Hindlimb muscle (tissue), 1 donor: ENCODE measurements around the gene SMPX. TPM values are rescaled to one million over a fixed set of nuclear protein-coding genes. Genes with fewer than 3 reads are reported as not detected.

Experiments
- DNase-seq: peaks from one replicate; pipeline ENCODE4 v3.0.0-alpha.2; 2013
- polyA plus RNA-seq: library from polyadenylated mRNA; unstranded; fragments of 120-200 nt; gene quantifications from one replicate; pipeline ENCODE4 v1.2.1, GENCODE V29; 2013; ENCODE audit not compliant: insufficient read length

SMPX gene
- polyA plus RNA-seq, 1 donor: 250 TPM

DNA sequence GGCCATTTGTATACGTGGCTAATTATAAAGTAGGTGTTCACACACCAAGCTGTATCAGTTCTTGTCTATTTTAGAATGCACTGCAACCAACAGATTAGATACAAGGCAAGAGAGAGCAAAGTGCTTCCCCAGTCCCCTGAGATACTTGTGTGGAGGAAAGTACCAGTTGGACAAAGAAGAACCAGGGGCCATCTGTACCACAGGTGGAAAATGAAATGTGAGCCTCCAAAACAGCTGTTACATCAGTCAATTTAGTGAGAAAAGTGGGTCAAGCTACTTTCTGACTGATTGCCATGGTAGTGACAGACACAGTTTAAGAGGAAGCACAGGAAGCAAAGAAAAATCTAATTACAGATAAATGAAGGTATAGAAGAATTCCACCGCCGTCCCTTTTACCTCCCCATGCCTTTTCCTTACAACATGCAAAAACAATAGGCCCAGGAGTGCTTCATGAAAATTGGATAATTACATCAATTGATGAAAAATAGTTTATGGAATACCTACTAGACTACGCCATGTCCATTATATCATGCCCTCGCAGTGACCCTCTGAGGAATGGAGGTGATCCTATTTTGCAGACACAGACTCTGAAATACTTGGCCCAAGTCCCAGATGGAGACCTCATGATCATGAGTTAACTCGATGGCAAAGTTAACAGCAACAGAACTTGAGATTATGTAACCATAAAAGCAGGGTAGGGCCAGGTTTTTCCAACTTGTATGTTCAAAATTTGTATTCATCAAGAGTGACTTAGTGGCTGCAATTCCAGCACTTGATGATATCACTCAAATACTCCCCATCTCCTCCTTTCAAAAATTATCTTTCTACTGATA is 15.8 kb downstream of the SMPX start:
- no peak for DNase-seq

- DNase-seq: no peak
Measured at GRCh38 chrX:21741364-21741763, 16.6 kb downstream of the SMPX start.

DNA sequence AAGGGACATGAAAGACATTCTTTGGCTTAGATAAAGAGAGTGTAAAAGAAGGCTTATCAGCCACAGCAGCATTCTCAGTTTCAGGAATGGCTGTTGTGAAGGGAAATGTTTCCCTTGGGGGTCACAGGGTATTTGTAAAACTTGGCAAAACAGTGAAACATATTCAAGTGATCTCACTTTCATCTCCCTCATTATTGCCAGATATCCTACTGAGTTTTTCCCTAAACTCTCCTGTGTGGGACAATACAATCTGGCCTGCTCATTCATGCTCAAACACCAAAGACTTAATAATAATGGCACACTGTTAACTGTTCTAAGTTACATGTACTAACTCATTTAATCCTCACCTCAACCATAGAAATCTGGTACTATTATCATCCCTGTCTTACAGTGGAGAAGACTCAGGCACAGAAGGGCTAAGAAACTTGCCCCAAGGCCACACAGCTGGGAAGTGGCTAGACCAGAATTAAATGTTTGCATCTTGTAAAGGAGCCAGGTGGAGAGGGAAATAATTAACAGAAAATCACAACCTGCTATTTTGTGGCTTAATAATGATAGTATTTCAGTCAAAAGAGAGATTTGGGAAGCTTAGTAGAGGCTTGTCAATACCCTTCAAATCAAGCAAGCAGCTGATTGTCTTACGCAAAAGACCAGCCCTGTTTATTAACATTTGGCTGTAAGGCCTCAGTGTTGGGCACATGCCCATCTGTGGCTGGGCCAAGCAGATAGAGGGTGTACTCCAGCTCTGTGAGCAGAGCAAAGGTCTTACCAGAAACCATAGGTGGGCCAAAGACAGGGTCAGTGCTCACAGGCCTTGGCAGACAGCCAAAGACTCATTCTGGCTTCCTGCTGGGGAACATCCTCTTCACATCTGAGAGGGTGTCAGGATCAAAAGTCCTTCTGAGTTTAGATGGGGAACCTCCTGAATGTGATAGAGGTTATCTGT is 17.3 kb downstream of the SMPX start:
- no peak for DNase-seq

DNA sequence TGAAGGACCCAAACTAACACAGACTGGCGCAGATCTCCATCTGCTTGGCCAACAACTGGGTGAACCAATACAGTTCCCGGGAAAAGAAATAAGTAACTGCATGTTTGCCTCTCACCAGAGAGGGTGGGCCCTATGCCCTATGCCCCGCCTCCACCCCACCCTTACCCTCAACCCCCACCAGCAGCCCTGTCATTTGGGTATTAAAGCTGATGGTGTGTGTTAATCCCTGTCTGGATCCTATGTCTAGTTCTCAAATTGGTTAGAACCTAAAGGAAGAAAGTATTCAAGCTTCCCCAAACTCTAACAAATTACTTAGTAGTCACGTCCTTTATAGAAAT is 19.0 kb downstream of the SMPX start:
- no peak for DNase-seq

DNA sequence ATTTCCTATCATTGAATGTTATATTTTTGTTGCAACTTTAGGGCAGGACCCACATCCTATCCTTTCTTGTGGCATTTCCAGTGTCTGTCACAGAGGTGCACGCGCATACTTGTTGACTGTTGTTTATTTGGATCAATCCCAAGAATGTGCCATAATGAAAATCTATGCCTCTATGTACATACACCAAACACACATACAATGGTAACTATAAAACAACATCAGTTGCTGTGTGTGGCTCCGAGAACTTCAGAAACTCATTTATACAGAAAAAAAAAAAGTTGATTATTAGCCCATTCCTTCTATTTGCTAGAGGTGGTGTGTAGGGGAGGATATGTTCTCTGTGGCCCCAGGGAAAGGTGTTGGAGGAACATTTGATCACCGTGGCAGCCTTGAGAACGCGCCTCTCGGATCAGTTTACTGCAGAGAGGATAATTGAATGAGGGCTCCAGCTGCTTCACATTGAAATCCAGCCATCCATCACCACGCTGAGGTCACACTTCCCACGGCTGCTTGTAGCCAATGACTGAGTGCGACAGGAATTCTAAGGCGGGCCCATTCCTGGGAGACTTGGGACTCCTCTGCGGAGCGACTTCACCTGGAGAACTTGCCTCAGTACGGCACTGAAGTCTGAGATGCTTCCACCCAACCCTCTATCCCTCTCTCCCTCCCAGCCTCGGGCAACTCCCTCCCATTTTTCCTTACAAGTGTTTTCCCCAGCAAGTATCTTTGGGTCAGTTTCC is 19.5 kb downstream of the SMPX start:
- DNase-seq: no peak

DNA sequence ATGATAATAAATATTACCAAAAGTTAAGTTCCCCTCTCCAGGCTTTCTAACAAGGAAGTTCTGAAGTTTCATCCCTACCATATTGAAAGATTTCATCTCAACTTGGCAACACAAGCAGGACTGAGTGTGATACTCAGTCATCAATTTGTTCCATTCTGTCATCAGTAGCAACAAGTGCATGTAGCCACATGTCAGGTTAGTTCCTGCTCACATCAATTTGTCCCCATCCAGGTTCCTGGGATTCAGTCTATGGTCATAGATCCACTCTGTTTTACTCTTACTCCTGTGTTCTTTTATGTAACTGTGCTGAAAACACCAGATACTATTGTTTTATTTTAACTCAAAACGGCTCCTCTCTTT is 22.2 kb downstream of the SMPX start:
- DNase-seq: no peak

DNA sequence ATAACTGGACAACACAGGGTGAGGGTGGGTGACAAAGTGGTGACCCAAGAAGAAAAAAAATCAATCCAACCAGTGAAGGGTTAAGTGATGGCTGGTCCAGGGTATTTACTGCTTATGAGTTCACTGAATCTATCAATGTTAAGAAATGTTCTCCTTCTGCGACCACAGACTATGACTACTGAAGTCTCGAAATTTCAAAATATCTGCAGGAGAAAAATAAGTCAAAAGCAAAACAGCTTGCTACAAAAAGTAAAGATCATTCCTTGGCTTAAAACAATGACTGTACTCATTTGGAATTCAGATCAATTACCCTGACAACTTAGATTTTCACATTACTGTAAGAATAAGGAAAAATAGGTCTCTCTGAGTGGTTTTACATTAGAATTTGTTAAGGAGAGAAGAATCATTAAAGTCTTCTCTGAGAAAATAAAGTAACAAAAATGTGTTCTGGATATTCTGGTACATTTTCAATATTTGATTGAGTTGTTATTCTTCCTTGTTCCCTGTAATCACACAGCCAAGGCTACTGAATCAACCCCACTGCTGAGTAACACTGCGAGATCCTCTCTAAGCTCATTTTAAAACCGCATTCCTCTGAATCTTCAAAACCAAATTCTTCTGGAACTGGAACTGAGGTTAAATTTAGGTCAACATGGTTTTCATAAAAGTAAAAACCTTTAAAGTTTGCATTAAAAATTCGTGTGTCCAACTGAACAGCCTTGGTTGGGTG is 22.7 kb downstream of the SMPX start:
- no peak for DNase-seq

GRCh38 chrX:21734175-21734574 is 23.7 kb downstream of the SMPX start:
- DNase-seq: no peak

- DNase-seq: no peak
Measured at GRCh38 chrX:21733705-21734104, 24.2 kb downstream of the SMPX start.

DNA sequence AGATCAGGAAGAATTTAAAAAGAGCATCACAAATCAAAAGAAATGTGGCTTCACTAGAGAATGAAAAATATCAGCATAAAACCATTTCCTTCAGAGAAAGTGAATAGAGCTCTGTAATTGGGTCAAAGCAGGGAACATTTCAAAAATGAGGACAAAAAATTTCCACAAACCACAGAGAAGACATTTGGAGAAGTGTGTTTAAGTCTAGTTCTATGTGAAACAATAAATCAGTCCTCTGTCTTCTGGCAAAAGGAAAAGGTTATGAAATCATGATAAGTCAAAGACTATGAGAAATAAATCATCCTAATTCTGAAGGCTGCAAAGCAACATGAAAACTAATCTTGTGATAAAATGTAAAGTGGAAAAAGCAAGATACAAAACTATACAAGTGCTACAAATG is 27.9 kb downstream of the SMPX start:
- DNase-seq: no peak

- no peak for DNase-seq
Measured at GRCh38 chrX:21728276-21728968, 29.5 kb downstream of the SMPX start.

GRCh38 chrX:21725916-21726315 is 32.0 kb downstream of the SMPX start:
- no peak for DNase-seq

DNA sequence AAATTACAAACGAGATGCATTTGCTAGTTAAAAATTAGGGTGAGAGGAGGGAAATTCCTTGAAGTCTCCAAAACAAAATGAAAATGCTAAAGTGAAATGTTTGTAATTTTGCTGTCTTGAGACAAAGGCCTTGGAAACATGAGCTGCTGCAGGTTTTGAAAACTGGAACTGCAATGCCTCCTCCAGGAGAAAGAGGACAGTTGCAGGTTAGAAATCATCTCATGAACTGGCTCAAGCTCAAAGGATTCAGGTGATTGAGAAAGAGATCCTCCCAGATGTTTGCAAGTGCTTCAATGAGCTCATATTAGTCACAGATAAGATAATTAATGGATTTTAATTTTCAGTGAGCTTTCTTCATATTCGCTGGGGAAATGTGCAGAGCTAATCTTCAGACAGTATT is 32.4 kb downstream of the SMPX start:
- no peak for DNase-seq

- no peak for DNase-seq
Measured at GRCh38 chrX:21723814-21724213, 34.1 kb downstream of the SMPX start.

DNA sequence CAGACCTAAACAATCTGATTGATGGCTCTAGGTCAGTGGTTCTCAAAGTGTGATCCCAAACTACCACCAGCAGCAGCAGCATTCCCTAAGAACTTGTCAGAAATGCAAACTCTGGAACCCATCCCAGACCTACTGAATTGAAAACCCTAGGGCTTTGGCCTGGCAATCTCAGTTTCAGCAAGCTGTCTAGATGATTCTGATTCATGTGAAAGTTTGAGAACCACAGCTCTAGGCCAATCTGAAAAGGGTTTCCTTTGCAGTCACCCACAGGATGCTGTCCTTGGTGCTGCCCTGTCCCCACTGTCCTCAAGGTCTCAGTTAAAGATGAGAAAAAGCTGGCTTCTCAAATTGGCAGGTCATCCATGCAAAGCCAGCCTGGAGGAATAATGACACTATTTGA is 34.8 kb downstream of the SMPX start:
- no peak for DNase-seq

GRCh38 chrX:21721195-21721594 is 36.7 kb downstream of the SMPX start:
- no peak for DNase-seq

GRCh38 chrX:21718575-21718974 is 39.3 kb downstream of the SMPX start:
- DNase-seq: no peak

DNA sequence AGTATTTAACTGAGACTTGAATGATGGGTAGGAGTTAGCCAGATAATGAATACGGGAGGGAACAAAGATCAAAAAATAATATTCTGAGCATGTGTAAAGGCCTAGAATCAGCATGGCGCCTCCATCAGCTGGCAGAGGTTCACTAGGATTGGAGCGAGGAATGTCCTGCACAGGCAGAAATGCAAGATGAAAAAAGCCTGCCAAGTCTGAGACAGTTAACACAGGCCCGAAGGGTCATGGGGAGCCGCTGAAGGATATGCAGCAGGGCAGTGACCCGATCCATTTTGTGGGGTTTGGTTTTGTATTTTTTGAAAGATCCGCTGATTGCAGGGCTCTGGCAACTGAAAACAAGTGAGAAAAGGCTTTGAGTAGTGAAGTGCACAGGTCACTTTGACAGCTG is 40.1 kb downstream of the SMPX start:
- no peak for DNase-seq

- no peak for DNase-seq
Measured at GRCh38 chrX:21715825-21716224, 42.1 kb downstream of the SMPX start.

- DNase-seq: no peak
Measured at GRCh38 chrX:21715337-21715736, 42.6 kb downstream of the SMPX start.

DNA sequence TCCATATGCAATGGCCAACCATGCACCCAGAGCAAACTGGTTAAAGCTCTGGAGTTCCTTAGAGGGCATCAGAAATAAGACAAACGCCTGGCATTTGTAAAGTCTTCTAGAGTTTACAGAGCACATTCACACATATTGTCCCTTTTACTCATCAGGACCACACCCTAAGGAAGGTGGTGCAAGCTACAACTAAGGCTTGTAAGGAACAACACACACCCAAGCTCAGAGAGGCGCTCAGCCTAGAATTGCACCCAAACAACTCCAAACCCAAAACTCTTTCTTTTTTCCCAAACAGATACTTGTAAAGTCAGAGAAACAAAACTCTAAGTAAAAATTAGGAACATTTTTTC is 46.1 kb downstream of the SMPX start:
- no peak for DNase-seq
